HG02938 (cell line): ENCODE results near the gene PLEKHA7.
"Not testable (repeated sequence)": the region's sequence is repeated elsewhere in the genome, so short reads cannot be mapped to it uniquely, and the experiment has no call there.

ENCODE experiments used
- ATAC-seq: cut with Tn5 transposase; IDR thresholded peaks from one replicate; pipeline ENCODE4 v1.9.1; 2021; ENCODE audit warnings: mild to moderate bottlenecking, moderate library complexity; ENCODE audit not compliant: unreplicated experiment

Gene PLEKHA7

DNA sequence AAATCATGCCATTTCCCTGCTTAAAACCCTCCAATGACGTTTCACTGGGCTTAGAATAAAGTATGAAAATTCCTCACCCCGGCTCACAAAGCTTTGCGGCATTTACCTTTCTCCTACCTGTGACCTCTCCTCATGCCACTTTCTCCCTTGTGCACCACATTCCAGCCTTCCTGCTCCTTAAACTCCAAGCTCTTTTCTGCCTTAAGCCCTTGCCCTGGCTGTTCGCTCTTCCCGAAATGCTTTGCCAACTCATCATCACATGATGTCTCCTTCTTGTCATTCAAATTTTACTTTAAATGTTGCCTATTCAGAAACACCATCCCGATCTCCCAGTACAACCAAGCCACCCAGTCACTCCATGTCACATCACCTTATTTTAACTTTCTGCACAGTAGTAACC, 2.0 kb downstream of the PLEKHA7 start:
- no peak for ATAC-seq

DNA sequence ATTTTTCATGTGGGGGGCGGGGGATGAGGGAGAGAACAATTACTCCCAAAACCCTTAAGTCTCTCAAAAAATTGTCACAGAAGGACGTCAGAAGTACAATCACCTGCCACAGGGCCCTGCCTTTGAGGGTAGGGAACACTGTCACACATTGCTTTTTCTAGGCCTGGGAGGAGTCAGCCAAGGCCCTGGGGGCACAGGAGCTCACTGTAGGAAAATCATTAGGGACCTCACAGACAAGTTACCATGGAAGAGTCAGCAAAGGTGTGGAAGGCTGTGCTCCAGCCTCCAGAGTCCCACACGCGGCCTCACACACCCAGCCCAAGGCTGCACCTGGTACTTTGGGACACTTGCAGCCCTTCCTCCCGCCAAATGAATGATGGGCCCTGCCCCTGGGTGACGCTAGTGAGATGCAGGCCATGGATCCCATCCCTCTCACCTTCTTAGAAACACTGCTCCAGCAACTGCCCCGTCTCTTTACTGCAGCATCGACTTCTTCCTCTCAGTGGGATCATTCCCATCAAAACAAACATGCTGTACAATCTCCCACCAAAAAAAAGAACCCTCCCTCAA, 3.3 kb downstream of the PLEKHA7 start:
- no peak for ATAC-seq

DNA sequence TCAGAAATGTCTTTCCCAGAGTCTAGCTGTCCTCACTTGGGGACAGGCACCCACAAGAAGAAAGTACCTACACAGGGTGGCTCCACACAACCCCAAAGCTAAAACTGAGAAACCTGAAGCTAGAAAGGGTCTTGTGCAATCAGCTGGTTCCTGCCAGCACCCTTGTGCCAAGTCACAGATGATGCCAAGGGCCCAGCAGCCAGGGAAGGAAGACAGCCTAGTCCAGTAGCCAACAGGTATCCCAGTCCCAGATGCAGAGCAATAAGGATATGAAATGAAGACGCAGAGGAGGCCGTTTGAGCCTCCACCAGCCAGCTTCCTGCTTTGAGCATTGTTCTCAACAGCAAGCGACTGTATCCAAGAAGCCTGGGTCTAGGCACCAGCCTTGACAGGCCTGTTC, 6.1 kb downstream of the PLEKHA7 start:
- no peak for ATAC-seq

DNA sequence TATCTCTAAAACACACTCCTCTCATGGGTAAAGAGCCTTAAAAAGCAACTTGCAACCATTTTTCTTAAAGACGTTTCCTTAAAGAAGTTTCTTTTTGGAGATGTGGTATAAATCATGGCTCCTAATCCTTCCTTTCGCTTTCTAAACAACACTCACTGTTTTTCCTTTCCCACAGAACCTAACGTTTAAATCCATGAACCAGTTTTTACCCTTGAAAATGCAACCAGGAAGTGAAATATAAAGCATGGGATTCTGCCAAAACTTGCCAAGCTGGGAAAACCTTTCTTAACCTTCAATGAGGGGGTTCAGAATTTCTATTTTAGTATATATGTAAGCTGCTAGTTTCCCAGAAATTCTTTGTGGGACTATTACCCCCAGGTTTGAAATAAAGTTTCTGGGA, 8.6 kb downstream of the PLEKHA7 start:
- no peak for ATAC-seq

DNA sequence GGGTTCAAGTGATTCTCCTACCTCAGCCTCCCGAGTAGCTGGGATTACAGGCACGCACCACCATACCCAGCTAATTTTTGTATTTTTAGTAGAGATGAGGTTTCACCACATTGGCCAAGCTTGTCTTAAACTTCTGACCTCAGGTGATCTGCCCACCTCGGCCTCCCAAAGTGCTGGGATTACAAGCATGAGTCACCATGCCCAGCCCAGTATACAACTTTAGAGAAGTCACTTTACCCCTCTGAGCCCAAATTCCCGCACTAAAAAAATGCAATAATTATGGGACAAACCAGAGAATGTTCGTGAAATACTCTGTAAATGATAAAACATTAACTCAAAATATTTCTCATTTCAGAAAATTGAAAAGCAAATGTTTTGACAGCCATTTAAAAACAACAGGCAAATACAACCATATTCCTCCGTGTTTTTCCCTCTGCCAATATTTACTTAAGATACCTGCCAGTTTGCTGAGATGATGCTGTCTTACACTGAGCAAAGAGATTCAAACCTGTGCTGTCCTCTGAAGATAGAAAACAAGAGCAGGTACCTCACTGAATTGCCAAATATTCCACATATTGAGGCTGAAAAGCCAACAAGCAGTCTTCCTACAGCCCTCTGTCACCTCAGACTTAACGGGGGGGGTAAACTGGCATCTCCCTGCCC, 9.6 kb downstream of the PLEKHA7 start:
- no peak for ATAC-seq

DNA sequence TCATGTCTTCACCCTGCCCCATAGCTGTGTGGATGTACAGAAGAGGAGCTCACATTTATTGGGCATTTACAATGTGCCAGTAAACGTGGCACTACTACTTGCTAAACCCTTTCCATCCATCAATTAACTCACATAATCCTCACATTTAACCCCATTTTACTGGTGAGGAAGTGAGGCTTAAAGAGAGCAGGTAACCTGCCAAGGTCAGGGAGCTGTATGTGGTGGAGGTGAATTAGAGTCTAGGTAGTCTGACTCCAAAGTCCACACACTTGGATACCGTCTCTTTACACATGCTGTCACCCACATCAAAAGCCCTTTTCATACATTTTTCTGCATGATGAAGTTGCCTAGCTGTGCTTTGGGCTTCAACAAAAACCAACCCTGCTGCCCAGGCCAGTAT, 10.8 kb downstream of the PLEKHA7 start:
- ATAC-seq = no peak

DNA sequence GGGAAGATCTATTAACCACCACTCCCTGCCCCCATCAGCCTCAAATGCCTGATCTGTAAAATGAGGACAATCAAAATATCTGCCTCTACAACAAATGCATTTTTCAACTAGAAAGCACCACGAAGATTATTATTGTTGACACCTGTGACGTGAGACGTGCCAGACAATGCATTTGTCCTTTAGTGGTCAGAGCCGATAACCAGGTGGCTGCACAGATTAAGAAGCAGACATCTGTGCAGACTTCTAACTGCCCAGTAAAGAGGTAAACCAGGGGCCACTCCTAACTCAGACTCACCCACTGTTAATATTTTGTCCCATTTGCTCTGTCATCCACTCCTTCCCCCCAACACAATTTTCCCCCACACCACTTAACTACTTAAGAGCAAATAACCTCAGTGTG, 11.7 kb downstream of the PLEKHA7 start:
- no peak for ATAC-seq

DNA sequence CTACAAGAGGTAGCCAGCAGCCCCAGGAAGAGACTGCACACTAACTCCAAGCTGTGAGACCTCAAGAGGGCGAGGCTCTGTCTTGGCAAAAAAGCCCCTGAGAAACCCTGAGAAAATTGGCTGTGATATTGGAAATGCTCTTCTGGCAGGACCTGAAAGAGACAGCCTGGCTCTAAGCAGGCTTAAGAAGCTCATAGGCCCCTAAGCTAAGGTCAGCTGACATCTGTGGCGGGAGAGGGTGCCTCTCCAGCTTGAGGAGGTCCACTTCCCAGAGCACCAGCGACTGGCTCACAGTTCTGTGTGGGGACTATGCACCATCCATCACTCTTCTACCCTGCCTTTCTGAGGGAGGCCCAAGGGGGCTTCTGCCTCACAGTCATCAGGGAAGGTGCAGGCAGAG, 12.4 kb downstream of the PLEKHA7 start:
- ATAC-seq = no peak

DNA sequence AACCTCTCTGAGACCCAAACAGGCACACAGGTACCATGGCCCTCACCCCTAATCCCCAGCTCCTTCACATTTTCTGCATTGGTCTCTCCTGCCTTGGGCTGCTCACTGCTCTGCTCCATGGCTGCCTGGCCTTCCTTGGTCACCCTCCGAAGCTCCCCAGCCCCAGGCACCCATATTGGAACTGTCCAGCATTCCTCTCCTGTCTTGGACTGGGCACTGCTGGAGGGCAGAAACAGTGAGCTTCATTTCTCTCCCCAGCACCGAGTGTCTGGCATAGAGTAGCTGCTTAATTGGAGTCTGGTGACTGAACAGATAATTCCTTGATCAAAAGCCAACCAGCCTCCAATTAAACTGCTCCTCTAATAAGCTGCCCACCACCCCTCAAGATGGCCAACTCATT, 13.2 kb downstream of the PLEKHA7 start:
- no peak for ATAC-seq

DNA sequence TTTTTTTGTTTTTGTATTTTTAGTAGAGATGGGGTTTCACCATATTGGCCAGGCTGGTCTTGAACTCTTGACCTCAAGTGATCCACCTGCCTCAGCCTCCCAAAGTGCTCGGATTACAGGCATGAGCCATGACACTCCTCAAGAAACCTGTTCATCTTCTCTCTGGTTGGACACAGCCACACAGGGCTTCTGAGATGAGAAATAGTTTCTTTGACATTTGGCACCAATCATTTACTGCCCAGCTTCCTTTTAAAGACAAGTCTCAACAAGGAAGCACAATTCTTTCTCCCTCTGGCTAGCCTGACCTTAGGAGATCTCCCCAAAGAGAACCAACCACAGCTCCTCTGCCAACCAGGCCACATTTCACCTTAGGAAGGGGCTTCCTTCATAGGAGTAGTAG, 14.0 kb downstream of the PLEKHA7 start:
- not testable (repeated sequence) for ATAC-seq

DNA sequence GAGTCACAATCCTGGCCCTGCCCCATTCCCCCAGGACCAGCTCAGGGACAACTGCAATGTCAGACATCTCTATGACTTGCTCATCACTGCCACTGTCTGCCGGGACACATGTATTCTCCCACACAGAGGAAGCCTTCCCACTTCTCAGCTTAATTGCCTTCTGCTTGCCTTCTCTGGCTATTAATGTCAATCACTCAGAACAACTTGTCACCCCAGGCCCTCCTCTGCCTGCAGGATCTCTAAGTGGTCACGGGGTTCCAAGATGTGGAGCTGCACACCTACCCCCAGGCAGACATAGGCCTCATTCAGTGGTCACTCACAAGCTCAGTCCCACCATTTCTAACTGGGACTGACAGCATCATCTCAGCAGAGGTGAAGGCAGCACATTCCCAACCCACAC, 15.1 kb downstream of the PLEKHA7 start:
- no peak for ATAC-seq

DNA sequence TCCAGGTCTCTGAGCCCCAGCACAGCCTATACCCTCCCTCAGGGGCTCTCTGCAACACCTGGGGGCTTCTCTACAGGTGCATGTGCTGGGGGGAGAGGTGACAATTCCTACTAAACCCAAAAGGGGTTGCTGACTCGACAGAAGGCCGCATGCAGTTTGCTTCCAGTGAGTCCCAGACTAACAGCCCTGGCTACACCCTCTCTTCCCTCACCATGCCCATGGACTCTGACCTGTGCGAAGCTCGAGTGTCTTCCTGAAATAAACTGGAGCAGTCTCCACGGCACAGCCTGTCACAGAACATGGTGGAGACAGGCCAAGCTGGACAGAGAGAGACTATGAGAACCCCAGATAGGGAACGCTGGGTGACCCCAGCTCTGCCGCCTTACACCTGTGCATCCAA, 16.6 kb downstream of the PLEKHA7 start:
- no peak for ATAC-seq

DNA sequence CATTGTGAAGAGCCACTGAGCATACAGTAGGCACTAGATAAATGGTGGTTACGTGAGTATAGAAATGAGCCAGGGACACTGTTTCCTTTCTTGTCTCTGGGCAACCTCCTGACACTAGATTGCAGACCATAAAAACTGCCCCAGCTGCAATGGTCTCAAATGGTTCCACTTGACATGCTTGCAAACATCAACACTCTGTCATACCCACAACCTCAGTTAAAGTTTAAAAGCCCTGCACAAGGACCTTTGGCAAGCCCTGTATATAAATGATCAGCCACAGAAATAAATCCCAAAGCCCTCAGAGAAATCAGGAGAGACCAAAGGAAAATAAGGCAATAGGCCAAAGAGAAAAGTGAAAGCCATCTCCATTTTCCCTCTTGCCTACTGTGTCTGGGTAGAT, 20.7 kb downstream of the PLEKHA7 start:
- ATAC-seq = no peak

DNA sequence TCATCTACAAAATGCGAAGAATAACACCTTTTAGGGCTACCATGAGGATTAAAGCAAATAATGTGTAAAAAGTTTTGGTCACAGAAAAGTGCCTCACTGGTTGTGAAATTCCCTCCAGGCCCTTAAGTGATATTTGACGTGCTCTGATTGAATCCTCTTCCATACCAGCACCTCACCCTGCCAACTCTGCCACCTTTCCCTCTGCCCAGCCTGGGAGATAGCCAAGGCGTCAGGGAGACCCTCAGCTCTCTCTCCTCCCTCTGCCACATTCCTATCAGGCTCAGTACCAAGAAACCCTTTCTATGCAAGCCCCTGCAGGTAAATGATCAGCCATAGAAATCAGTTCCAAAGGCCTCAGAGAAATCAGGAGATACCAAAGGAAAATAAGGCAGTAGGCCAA, 21.4 kb downstream of the PLEKHA7 start:
- ATAC-seq = no peak

DNA sequence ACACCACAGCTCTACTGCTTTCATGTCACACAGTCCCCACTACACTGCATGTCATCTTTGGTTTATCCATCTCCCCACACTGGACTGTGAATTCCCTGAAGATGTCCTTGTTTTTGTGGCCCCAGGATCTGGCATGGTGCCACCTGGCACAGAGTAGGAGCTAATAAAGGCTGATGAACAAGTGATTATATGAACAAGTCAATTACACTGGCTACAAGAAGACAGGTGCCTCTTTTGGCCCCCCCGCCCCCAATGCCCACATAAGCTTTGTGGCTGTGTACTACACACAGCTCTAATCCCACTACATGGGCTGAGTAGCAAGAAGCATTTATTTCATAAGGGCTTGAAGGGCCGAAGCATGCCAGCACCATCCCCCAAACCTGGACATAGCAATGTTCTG, 24.7 kb downstream of the PLEKHA7 start:
- ATAC-seq = no peak

DNA sequence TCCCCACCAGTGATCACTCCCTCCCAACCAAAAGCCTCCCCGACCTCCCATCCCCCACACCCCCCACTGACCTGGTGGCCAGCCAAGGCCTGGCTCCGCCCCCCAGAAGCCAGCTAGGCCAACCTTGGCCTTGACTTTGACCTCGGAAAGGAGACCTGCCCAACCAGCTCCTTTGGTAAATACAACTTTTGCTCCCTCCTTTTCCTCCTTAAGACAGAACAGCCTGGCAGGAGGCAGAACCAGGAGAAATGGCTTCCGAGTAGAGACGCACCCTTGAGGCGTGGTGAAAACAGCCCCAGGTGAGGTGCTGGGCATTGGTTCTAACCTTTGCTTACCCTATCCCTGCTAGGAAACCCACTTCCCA, 27.0 kb downstream of the PLEKHA7 start:
- ATAC-seq = no peak

DNA sequence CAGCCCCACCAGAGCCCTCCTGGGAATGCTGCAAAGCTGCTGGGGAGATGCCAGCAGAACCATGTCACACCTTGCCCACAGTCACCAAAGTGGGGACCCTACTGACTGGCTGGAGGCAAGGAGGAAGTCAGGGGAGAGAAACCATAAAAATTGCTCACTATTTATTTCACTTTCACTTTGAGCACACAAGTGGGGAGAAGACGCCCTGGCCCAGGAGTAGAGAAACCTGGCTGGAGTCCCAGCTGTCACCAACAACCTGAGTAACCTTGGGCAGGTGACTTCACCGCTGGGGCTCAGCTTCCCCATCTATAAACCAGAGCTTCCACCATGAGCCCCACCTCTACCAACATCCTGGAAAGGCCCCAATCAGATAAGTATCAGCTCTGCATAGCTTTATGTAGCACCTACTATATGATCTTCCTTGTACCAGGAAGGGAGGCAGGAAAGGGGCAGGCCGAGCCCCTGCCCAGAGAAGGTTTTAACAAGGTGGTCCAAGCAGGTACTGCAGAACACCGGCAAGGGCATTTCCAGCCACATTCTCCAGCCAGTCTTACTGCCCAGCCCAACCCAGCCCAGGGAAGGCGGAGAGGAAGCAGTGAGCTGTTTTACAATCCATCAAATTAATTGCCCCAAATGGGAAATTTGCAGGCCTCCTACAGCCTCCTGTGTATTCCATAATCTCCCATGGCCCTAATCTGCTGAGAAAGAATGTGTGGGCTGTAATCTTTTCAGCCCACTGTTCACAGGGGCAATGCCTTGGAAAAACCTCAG, 27.6 kb downstream of the PLEKHA7 start:
- ATAC-seq = peak; percentile 97

DNA sequence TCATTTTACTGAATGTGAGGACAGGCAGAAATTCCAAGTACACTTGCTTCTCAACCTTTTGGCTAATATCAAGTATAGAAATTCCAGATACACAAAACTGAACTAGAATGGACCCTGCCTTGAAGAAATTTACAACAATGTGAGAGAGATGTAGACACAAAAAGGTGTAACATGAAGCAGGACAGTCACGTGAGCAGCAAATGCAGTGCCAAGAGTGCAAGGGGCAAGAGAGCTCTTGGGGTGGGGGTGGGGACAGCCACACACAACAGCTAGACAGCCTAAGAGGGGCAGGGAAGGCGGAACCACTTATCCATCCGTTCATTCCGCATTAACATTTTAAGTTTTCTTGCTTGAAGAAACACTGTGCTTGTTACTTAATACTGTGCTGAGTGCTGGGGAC, 28.9 kb downstream of the PLEKHA7 start:
- no peak for ATAC-seq

DNA sequence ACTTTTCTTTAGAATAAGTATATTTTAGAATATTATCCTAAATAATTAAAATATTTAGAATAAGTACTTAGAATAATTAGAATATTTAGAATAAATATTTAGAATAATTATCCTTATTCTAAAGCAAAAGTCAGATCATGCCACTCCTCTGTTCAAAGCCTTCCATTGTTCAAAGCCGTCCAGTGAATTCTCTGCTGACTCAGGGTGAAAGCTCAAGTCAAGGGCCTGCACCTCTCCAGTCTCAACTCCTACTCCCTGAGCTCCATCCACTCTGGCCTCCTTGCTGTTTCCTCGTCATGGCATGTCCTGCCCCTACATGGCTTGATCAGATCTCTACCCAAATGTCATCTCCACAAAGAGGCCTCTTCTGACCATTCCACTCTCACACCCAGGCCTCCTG, 30.0 kb downstream of the PLEKHA7 start:
- no peak for ATAC-seq

DNA sequence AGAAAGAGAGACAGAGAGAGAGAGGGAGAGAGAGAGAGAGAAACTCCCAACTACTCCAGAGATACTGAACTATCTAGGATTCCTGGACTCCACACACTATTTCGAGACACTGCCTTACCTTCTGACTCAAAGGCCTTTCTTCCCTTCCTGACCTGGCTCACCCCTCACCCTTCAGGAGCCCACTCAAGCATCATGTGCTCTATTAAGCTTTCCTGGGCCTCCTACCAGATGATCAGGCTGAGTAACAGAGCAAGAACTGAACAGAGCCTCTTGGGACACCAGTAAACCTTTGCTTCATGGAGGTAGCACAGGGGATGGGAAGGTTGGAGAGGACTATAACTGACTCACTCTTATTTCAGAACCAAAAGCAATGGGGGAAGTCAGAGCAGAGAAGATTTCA, 31.4 kb downstream of the PLEKHA7 start:
- ATAC-seq = no peak

DNA sequence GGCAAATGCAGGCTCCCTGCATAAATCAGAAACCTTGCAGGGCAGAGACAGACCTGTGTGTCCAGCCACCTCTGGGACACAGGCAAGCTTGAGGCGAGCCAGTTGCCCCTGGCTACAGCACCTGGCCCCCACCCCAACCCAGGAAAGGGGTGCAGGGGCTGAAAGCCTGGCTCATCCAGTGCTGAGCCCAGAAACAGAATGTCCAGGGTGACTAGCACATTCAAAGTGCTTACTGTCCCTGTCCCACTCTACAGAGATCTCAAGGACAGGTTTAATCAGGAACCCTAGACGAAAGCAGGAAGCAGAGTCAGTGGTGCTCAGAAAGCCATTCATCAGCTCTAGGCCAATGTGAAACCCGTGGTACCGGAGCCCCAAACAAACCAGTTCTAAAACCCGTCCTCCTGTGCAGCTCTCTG, 31.9 kb downstream of the PLEKHA7 start:
- no peak for ATAC-seq

DNA sequence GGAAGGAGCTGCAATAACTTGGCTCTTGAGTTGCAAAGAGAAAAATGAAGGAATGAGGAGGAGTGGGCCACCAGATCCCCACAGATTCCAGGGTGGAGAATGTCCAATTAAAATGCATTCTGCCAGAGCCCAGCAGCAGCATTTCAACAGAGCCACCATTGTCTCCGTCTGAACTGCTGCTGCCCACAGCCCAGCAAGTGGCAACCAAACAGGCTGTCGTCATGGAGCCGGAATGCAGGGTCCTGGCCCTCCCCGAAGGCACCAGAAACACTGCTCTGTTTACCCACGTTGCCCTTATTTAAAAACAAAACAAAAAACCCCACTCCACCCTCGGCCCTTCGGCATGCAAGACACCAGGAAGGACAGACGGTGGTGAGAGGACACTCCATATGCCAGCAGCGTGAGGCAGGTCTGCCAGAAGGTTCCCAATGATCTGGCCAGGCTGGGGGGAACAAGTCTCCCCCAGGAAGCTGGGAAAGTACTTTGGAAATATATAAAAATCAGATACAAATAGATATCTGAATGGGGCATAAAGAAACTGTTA, 32.5 kb downstream of the PLEKHA7 start:
- no peak for ATAC-seq
